GM19043 (cell line): ENCODE data around the gene MOGAT2.
"Not testable (repeated sequence)": the region's sequence is repeated elsewhere in the genome, so short reads cannot be mapped to it uniquely, and the experiment has no call there.

Experiments used
- ATAC-seq: cut with Tn5 transposase; IDR thresholded peaks from one replicate; pipeline ENCODE4 v1.9.1; 2021; ENCODE audit warnings: low read depth; ENCODE audit not compliant: unreplicated experiment

MOGAT2 gene

GRCh38 chr11:75718419-75719339, 1.0 kb downstream of the MOGAT2 start:
- ATAC-seq: no peak

GRCh38 chr11:75719340-75720239, 2.0 kb downstream of the MOGAT2 start:
- no peak for ATAC-seq

GRCh38 chr11:75720639-75721038, 3.0 kb downstream of the MOGAT2 start:
- ATAC-seq: no peak

- ATAC-seq: no peak
These were observed 4.4 kb downstream of the MOGAT2 start for GRCh38 chr11:75721852-75722668.

- no peak for ATAC-seq
These were observed 5.0 kb downstream of the MOGAT2 start for GRCh38 chr11:75722669-75723042.

GRCh38 chr11:75725547-75726320, 8.1 kb downstream of the MOGAT2 start:
- ATAC-seq: no peak

- no peak for ATAC-seq
These were observed 11.4 kb downstream of the MOGAT2 start for GRCh38 chr11:75728992-75729391.

- no peak for ATAC-seq
These were observed 13.5 kb downstream of the MOGAT2 start for GRCh38 chr11:75731095-75731494.

- no peak for ATAC-seq
These were observed 15.4 kb downstream of the MOGAT2 start for GRCh38 chr11:75733071-75733430.

- ATAC-seq: no peak
These were observed 15.9 kb downstream of the MOGAT2 start for GRCh38 chr11:75733431-75734107.

- ATAC-seq: no peak
These were observed 17.0 kb downstream of the MOGAT2 start for GRCh38 chr11:75734491-75735180.

- ATAC-seq: no peak
These were observed 17.7 kb downstream of the MOGAT2 start for GRCh38 chr11:75735181-75735845.

- no peak for ATAC-seq
These were observed 19.7 kb downstream of the MOGAT2 start for GRCh38 chr11:75737314-75737713.

GRCh38 chr11:75740681-75741080, 23.0 kb downstream of the MOGAT2 start:
- ATAC-seq: no peak

- ATAC-seq: not testable (repeated sequence)
These were observed 25.5 kb downstream of the MOGAT2 start for GRCh38 chr11:75743159-75743558.

- ATAC-seq: no peak
These were observed 26.3 kb downstream of the MOGAT2 start for GRCh38 chr11:75743711-75744563.

GRCh38 chr11:75745807-75746206, 28.2 kb downstream of the MOGAT2 start:
- no peak for ATAC-seq
